HG03045 (cell line): ENCODE results near the gene SCN4B.

Experiments used
- ATAC-seq: cut with Tn5 transposase; IDR thresholded peaks from one replicate; pipeline ENCODE4 v1.9.1; 2021; ENCODE audit warnings: mild to moderate bottlenecking, moderate library complexity; ENCODE audit not compliant: unreplicated experiment

The SCN4B gene

GRCh38 chr11:118175031-118175992 lies 22.7 kb upstream of the SCN4B start:
- no peak for ATAC-seq

DNA sequence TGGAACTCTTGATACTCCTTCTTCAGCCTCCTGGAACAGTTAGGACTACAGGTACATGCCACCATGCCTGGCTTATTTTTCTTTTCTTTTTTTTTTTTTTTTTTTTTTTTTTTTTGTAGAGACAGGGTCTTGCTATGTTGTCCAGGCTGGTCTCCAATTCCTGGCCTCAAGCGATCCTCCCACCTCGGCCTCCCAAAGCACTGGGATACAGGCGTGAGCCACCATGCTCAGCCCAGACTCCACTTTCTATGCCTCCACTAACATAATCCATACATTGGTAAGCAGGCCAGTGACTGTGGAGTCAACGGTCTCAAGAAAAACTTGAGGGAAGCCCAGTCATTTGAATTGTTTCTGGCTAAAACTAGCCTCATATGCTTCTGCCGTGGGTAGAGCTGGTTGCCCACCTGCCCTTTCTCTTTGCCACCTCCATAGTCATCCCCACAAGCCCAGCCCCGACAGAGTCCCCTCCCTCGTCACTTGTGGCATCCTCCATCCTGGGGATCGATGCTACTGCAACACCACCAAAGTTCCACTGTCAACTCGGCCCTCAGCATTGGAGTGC lies 21.5 kb upstream of the SCN4B start:
- no peak for ATAC-seq

- no peak for ATAC-seq
These were observed 19.7 kb upstream of the SCN4B start for GRCh38 chr11:118172356-118172755.

DNA sequence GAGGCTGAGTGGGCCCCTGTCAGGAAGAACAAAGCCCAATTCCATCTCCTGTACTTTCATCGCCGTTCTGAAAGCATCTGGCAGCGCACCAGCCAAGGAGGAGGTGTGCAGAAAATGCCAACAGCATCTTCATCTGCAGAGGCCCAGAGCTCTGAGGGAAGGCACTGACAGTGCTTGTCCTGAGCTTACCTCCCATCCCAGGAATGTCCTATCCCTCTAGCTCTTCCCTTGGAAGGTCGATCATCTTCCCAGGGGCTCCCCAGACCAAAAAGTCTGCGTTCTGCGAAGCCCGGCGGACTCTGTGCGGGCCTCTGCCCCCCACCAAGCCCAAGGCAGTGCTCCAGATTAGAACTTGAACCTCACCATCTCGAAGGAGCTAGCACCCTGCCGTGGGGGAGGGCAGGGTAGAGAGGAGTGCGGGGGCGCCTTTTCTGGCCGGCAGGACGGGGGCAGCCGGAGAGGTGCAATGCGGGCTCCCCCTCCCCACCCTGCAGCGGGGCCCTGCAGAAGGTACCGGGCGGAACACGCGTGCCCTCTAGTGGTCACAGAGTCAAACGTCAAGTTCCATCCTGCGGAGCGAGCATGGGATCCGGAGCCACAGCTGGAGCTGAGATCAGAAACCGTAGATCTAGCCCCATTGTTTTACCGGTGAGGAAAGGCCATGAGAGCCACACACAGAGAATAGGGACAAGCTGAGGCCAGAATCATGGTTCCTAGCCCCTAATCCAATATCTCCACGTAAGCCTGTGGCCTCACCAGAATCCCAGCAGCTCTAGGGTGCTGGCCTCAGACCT lies 18.8 kb upstream of the SCN4B start:
- ATAC-seq: no peak

DNA sequence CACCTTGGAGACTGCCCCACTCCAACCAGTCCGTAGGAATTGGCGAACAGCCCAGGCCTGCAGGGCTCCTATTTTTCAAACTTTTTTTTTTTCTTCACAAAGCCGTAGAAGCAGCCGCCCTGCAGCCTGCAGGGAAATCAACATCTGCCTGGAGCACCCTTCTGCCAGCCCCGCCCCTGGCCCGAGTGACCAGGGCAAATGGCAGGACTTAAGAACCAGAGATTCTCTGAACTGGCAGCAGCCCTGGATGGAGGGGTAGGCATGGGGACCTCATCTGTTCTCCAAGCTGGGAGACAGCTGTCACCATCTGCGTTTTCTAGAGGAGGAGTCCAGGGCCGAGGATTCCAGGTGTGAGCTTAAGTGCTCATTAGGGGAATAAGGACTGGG lies 18.3 kb upstream of the SCN4B start:
- no peak for ATAC-seq

GRCh38 chr11:118170231-118170630 lies 17.6 kb upstream of the SCN4B start:
- no peak for ATAC-seq

DNA sequence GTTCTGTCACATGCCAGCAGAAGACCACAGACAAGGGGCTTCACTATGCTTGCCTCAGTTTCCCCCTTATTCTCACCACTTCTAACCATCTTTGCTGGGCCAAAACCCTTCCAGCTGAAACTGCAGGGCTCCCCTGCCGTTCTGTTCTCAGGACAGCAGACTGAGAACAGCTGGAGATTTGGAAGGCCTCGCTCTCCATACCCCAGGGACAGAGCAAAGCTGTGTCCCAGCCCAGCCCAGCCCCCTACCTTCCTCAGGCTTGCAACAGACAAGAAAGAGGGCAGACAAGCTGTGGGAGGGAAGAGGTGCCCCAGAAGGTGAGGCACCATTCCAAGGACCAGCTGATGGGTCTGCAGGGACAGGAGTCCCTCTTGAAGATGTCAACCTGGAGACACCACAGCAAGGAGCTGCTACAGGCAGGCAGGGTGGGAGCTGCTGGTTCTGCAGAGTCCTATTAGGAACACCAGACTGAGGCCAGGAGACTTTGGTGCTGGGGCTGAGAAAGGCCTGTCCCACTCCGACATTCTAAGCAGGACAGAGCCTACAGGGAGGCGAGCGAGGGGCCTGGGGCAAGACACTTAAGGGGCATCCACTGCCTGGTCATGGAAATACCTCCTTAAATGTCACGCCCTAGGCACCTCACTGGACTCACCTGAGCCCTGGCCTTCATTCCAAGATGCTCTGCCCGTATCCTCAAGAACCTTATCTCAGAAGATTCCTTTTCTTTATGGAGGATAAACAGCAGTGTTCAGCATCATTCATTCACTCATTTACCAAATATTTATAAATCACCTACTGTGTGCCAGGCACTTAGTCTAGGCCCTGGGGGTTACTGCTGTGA lies 16.9 kb upstream of the SCN4B start:
- no peak for ATAC-seq

GRCh38 chr11:118168751-118169150 lies 16.1 kb upstream of the SCN4B start:
- ATAC-seq: no peak

GRCh38 chr11:118168316-118168715 lies 15.7 kb upstream of the SCN4B start:
- ATAC-seq: no peak

- ATAC-seq: no peak
These were observed 15.3 kb upstream of the SCN4B start for GRCh38 chr11:118167906-118168305.

DNA sequence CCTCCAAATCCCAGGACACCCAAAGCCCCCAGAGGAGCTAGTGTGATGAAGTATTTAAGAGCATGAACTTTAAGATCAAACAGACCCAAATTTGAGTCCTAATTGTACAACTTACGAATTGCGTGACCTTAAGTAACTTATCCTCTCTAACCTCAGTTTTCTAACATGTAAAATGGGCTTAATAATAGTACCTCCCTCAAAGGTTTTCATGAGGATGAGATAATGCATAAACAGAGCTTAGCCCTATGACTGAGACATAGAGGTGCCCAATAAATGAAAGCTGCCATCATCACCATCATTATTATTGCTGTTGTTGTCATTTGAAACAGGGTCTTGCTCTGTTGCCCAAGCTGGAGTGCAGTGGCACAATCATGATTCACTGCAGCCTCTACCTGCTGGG lies 14.6 kb upstream of the SCN4B start:
- ATAC-seq: no peak

GRCh38 chr11:118166641-118167040 lies 14.0 kb upstream of the SCN4B start:
- no peak for ATAC-seq

GRCh38 chr11:118164885-118165284 lies 12.3 kb upstream of the SCN4B start:
- no peak for ATAC-seq

- no peak for ATAC-seq
These were observed 10.9 kb upstream of the SCN4B start for GRCh38 chr11:118163494-118163893.

GRCh38 chr11:118162846-118163245 lies 10.2 kb upstream of the SCN4B start:
- ATAC-seq: no peak

DNA sequence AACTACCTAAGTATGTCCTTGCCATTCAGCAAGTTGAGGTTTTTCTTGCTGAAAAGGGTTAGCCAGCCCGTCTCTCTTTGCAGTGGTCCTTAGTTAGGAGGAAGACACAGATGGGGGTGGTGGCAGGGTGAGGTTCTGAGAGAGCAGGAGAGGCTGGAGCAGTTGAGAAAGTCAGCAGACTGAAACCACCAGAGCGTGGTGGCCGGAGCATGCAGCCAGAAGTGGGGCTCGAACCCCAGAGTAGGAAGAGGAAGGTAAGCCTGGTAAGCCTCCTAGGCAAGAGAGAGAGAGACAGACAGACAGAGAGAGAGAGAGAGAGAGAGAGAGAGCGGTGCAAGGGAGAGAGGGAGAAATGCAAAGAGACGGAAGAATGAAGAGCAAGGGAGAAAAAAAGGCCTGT lies 9.2 kb upstream of the SCN4B start:
- ATAC-seq: no peak

GRCh38 chr11:118157186-118157895 lies 4.7 kb upstream of the SCN4B start:
- ATAC-seq: no peak

DNA sequence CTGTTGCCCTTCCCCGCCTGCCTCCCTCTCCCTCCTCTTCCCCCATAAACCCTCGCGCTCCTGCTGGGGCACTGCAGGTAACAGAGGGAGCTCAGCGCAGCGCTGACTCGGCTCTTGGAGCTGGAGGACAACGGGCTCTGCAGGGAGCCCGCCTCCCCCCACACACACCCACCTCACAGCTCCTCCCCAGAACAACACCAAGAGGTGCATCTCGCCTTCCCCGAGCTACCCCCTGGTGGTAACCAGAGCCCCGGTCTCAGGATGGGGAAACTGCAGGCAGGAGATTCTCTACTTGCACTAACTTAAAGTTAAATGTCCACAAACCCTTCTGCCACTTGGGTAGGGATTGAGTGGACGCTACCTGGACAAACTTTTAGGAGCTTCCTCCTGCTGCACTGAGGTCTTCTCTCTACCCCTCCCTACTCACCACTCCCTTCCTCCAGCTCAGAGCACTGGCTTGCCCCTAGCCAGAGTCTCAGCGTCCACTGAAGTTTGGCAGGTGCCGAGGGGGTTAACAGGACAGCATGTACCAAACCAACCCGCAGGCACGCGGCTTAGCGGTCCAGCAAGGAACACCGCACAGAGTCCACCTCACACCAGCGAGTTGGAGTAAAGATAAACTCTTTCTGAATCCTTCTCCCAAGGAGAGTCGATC lies 4.0 kb upstream of the SCN4B start:
- ATAC-seq: no peak

DNA sequence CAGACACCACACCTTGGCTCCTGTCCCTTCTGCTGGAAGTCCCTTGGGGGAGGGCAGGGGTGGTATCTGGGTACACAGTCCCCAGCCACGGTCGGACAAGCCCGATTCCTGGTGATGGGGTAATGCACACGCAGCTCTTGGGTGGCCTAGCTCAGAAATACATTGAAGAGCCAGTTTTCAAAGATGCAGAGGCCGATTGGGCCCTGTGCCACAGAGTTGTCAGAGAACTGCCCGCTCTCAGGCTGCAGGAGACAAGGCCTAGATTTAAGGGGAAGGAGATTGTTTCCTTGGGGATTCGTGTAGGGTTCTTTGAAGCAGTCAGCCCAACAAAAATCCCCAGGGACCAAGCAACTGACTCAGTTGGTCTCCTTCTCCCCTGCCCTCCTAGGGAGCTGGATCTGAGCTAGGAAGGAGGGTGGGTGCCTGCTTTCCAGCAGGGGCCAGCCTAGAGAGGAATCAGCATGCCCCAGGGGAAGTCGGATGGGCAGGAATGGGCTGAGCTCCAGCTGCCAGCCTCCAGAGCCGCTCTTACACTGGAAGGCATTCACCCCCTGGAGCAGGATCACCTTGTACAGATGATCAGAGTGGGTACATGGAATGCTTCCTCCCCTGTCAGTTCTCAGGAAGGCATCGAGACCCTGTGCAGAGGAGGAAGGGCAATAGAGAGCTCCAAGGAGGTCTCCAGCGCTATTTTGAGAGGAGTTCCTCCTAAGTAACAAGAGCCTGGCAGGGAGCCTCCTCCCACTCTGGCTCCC lies 3.3 kb upstream of the SCN4B start:
- no peak for ATAC-seq
